Coronary artery (tissue), 2 donors: ENCODE results near the gene RBM23.
"Not testable (repeated sequence)": the region's sequence is repeated elsewhere in the genome, so short reads cannot be mapped to it uniquely, and the experiment has no call there.

Experiments
- DNase-seq: peaks from one replicate; pipeline ENCODE4 v3.0.0-alpha.2; 2017; ENCODE audit warnings: low spot score
- H3K27ac ChIP-seq, 2 donors: fragments of 200-600 bp; sonication (generic); one replicate each; pipeline ENCODE4 v1.5.1; 2016 to 2019
- H3K4me3 ChIP-seq: fragments of 200-600 bp; sonication (generic); 2 replicates; pipeline ENCODE4 v1.5.1; 2016; ENCODE audit warnings: mild to moderate bottlenecking, moderate library complexity
- CTCF ChIP-seq: fragments of 200-600 bp; sonication (generic); IDR thresholded peaks from one replicate; pipeline ENCODE4 v1.5.1; 2019; ENCODE audit warnings: antibody characterized with exemption

RBM23 gene

GRCh38 chr14:22915886-22916521, 2.9 kb downstream of the RBM23 start:
- no peak for DNase-seq
- H3K4me3 ChIP-seq, result no peak overlapping the region
- no peak for TF ChIP-seq CTCF
- no peak overlapping the region for H3K27ac ChIP-seq

GRCh38 chr14:22914836-22915235, 4.1 kb downstream of the RBM23 start:
- not testable (repeated sequence) for H3K4me3 ChIP-seq, DNase-seq, H3K27ac ChIP-seq

DNA sequence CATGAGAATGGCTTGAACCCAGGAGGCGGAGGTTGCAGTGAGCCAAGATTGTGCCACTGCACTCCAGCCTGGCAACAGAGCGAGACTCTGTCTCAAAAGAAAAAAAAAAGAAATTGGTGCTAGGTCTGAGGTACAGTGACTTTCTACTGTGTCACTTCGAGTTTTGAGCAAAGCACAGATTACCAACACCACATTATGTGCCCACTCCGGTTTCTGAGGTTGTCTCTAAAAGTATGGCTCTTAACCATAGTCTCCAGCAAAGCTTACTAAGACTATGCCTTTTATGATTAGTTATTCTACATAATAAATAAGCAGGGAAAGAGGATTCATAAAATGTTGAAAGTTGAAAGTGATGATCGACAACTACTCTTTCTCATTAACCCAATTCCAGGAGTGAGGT, 8.0 kb downstream of the RBM23 start:
- Histone ChIP-seq H3K27ac (no peak overlapping the region), H3K4me3 (no peak overlapping the region)
- DNase-seq, result no peak
- TF ChIP-seq CTCF, result no peak

DNA sequence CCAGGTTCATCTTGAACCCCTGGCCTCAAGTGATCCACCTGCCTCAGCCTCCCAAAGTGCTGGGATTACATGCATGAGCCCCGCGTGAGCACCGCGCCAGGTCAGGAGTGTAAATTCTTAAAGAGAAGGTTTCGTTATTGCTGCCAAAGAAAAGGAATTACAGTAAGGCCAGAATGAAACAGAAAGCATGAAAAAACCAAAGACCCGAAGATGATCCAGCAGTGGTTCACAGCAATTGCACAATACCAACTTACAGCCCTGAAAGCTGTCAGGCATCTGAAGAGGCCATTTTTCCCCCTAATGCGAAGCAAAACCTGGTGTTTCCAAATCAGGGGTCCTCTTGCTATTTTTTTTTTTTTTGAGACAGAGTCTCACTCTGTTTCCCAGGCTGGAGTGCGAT, 10.3 kb downstream of the RBM23 start:
- no peak for TF ChIP-seq CTCF
- DNase-seq, result no peak
- H3K4me3 ChIP-seq, result no peak overlapping the region
- H3K27ac ChIP-seq, result no peak overlapping the region

DNA sequence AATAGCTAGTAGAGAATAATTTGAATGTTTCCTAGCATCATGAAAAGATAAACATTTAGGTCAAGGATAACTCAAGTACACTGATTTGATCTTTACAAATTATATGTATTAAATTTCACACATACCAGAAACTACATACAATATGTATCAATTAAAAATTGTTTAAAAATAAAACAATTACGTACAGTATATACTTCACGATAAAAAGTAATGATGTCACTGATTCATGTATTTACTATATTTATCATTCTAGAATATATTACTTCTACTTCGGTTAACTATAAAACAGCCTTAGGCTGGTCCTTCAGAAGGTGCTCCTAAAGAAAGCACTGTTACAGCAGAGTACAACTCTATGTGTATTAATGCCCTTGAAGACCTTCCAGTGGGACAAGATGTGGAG, 11.5 kb downstream of the RBM23 start:
- DNase-seq, result no peak
- TF ChIP-seq CTCF, result no peak
- Histone ChIP-seq H3K27ac (no peak overlapping the region), H3K4me3 (no peak overlapping the region)

- no peak overlapping the region for H3K4me3 ChIP-seq
- no peak for TF ChIP-seq CTCF
- no peak overlapping the region for H3K27ac ChIP-seq
- DNase-seq, result no peak
These were observed 12.9 kb downstream of the RBM23 start for GRCh38 chr14:22906073-22906472.

DNA sequence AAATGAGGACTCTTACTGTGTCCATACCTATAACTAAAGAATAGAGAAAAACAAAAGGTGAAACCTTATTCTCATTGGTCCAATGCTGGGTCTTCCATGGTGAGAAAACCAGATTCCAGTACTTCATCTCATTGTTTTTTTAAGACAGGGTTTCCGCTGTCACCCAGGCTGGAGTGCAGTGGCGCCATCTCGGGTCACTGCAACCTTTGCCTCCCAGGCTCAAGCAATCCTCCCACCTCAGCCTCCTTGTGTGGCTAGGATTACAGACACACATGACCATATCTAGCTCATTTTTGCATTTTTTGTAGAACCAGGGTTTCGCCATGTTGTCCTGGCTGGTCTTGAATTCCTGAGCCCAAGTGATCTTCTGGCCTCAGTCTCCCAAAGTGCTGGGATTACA, 13.3 kb downstream of the RBM23 start:
- Histone ChIP-seq H3K27ac (no peak overlapping the region), H3K4me3 (no peak overlapping the region)
- TF ChIP-seq CTCF, result no peak
- no peak for DNase-seq

- Histone ChIP-seq H3K4me3 (no peak overlapping the region), H3K27ac (no peak overlapping the region)
- no peak for DNase-seq
- TF ChIP-seq CTCF, result no peak
These were observed 15.2 kb downstream of the RBM23 start for GRCh38 chr14:22903742-22904087.
